ENCODE data around the gene NRXN2.

The NRXN2 gene

DNA sequence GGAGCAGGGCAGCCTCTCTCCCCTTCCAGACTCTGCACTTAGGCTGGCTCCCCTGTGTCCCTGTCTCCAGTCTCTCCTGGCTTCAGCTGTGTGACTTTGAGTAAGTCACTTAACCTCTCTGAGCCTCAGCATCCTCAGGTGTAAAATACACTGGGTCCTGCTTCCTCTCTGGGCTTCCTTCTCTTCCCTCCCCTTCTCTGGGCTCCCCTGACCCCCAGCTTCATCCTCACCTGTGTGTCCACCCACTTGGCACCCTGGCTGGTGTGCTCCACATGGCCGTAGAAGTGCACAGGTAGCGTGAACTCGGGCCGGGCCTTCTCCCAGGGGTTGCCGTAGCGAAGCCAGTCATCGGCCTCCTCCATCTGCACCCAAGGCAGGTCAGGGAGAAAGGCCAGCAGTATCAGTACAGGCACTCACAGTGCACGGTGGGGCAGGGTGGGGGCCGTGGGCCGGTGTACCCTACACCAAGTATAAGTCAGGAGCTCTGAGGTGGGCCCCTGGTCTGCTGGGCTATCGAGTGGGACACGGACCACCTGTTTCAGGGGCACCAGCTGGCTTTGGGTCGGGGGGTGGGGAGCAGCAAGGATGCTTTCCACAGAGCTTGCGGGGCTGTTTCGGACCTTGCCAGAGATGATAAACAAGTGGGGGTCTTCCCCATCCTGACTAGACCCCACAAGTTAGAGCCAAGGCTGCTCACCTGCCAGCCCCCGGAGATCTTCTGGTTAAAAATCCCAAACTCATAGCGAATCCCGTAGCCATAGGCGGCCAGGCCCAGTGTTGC lies 34.7 kb upstream of the NRXN2 start:
- H2BK5ac ChIP-seq (ENCODE audit: low read length), result peak overlapping the region; percentile 77
- H3K4me3 ChIP-seq (ENCODE audit: low read length in 2 of 2), result no peak overlapping the region
- no CpG with 5 or more reads among the region's 19 CpGs for WGBS, 2 donors (ENCODE audit: extremely low coverage in 2 of 2, insufficient read length in 2 of 2, insufficient replicate concordance in 1 of 2)
- peak overlapping the region; percentile 56 for H3K23ac ChIP-seq (ENCODE audit: low read depth, low read length, poor library complexity)
- H3K18ac ChIP-seq (ENCODE audit: low read length), result peak overlapping the region; percentile 34
- no peak overlapping the region for H4K91ac ChIP-seq (ENCODE audit: low read depth, low read length, poor library complexity)
- no peak overlapping the region for H2AFZ ChIP-seq (ENCODE audit: low read length)
- H3K14ac ChIP-seq (ENCODE audit: low read length), result no peak overlapping the region
- H3K36me3 ChIP-seq (replicated peaks in 1 of 2; ENCODE audit: control insufficient read depth in 2 of 2, insufficient read depth in 2 of 2, low read length in 2 of 2), result peaks cover 2 to 8% of the 10 kb centered on the region in 2 donors
- no peak overlapping the region for H2BK12ac ChIP-seq (ENCODE audit: low read length)
- peaks cover 24 to 42% of the 10 kb centered on the region in 2 donors for H3K4me1 ChIP-seq (ENCODE audit: control insufficient read depth in 2 of 2, insufficient read depth in 1 of 2, low read depth in 1 of 2, low read length in 2 of 2)
- H4K8ac ChIP-seq (ENCODE audit: low read depth, low read length), result no peak overlapping the region
- no peaks in the 10 kb centered on the region for H3K9me3 ChIP-seq (replicated peaks in 1 of 2; ENCODE audit: control insufficient read depth in 2 of 2, insufficient read depth in 1 of 2, low read depth in 1 of 2, low read length in 2 of 2)
- H2BK15ac ChIP-seq (ENCODE audit: low read length), result no peak overlapping the region
- H3K4ac ChIP-seq (ENCODE audit: low read length), result no peak overlapping the region
- DNase-seq (ENCODE audit: low spot score), result no peak
- no peak overlapping the region for H3K4me2 ChIP-seq (ENCODE audit: insufficient read depth, low read length, poor library complexity, severe bottlenecking)
- H3K27ac ChIP-seq (replicated peaks; ENCODE audit: low read length), result no peak overlapping the region
- H3K79me1 ChIP-seq (ENCODE audit: low read depth, low read length), result peaks cover 4% of the 10 kb centered on the region
- H3K9ac ChIP-seq (ENCODE audit: low read depth, low read length, poor library complexity), result peak overlapping the region; percentile 51
- peak overlapping the region; percentile 48 for H2AK5ac ChIP-seq (ENCODE audit: low read depth, low read length)
- no peak overlapping the region for H2BK120ac ChIP-seq (ENCODE audit: low read depth, low read length)
- H3K27me3 ChIP-seq (ENCODE audit: control insufficient read depth in 3 of 3, insufficient read depth in 3 of 3, low read depth in 1 of 3, low read length in 3 of 3), result no peaks in the 10 kb centered on the region

DNA sequence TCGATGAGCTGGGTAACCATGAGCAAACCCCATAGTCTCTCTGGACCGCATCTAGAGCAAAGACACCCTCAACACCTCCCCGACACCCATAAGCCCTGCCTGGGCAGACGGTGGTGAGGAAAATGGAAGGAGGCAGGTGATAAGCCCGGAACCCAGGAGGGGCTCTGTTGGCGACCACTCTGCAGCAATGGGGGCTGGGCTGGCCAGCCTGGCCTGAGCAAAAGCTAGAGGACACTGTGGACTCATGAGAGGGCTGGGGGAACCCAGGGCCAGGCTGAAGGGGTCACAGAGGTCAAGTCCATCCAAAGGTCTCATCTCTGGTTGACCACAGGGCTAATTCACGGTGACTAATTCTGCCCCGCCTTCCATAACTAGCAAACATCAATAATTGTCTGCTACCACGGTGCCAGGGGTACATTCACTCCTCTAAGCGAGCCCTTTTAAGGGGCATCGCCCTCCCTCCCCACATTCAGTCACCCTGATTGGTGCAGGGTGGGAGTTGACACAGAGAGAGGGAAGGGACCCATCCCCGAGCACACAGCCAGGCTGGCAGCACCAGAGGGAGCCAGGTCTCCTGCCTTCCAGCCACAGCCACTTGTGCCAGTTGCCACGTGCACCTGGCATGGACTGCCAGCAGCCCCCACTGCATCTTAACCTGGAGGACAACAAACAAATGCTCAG lies 32.8 kb upstream of the NRXN2 start:
- H3K27ac ChIP-seq (replicated peaks; ENCODE audit: low read length), result no peak overlapping the region
- no peak overlapping the region for H2BK15ac ChIP-seq (ENCODE audit: low read length)
- H3K4me2 ChIP-seq (ENCODE audit: insufficient read depth, low read length, poor library complexity, severe bottlenecking), result no peak overlapping the region
- no peaks in the 10 kb centered on the region for H3K9me3 ChIP-seq (replicated peaks in 1 of 2; ENCODE audit: control insufficient read depth in 2 of 2, insufficient read depth in 1 of 2, low read depth in 1 of 2, low read length in 2 of 2)
- H2AFZ ChIP-seq (ENCODE audit: low read length), result no peak overlapping the region
- no peak for DNase-seq (ENCODE audit: low spot score)
- no peak overlapping the region for H3K9ac ChIP-seq (ENCODE audit: low read depth, low read length, poor library complexity)
- H4K91ac ChIP-seq (ENCODE audit: low read depth, low read length, poor library complexity), result no peak overlapping the region
- H3K79me1 ChIP-seq (ENCODE audit: low read depth, low read length), result peaks cover 4% of the 10 kb centered on the region
- H3K4me3 ChIP-seq (ENCODE audit: low read length in 2 of 2), result no peak overlapping the region
- H3K23ac ChIP-seq (ENCODE audit: low read depth, low read length, poor library complexity), result no peak overlapping the region
- H2BK5ac ChIP-seq (ENCODE audit: low read length), result peak overlapping the region; percentile 55
- H3K4me1 ChIP-seq (ENCODE audit: control insufficient read depth in 2 of 2, insufficient read depth in 1 of 2, low read depth in 1 of 2, low read length in 2 of 2), result peaks cover 19 to 37% of the 10 kb centered on the region in 2 donors
- no peaks in the 10 kb centered on the region for H3K27me3 ChIP-seq (ENCODE audit: control insufficient read depth in 3 of 3, insufficient read depth in 3 of 3, low read depth in 1 of 3, low read length in 3 of 3)
- H3K4ac ChIP-seq (ENCODE audit: low read length), result no peak overlapping the region
- peaks cover 0 to 1% of the 10 kb centered on the region in 2 donors for H3K36me3 ChIP-seq (replicated peaks in 1 of 2; ENCODE audit: control insufficient read depth in 2 of 2, insufficient read depth in 2 of 2, low read length in 2 of 2)
- H3K14ac ChIP-seq (ENCODE audit: low read length), result no peak overlapping the region
- no peak overlapping the region for H2BK120ac ChIP-seq (ENCODE audit: low read depth, low read length)
- H3K18ac ChIP-seq (ENCODE audit: low read length), result no peak overlapping the region
- H2AK5ac ChIP-seq (ENCODE audit: low read depth, low read length), result peak overlapping the region; percentile 48
- no peak overlapping the region for H2BK12ac ChIP-seq (ENCODE audit: low read length)
- no peak overlapping the region for H4K8ac ChIP-seq (ENCODE audit: low read depth, low read length)
- no CpG with 5 or more reads among the region's 13 CpGs for WGBS, 2 donors (ENCODE audit: extremely low coverage in 2 of 2, insufficient read length in 2 of 2, insufficient replicate concordance in 1 of 2)

DNA sequence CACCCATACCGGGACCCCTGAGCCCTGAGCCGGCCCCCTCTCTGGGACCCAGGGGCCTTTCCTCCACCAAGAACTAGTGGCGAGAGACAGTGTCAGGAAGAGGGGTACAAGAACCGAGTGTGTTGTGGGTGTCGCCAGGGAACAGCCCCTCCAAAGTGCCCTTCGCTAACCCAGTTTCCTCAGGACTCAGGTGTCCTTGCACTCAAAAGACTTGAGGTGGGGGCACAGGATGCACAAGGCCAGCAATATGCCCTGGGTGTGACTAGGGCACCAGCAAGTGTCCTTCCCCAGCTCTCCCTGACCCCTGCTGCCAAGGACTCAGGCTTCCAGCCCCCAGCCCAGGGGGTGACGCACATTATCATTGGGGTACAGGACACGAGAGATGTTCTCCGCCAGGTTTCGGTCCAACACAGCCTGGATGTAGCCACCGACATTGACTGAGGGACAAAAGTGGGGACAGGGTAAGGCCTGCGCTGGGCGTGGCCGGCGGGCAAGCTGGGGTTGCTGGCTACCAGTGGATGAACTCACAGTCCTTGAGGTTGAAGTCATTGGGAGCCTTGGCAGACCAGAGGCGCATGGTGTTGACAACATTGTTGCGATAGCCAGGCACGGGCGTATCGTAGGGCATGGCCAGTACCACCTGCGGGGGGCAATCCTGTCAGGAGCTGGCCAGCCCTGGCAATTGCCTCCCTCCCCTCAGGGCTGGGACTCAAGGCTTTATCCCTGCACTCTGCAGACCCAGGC lies 32.1 kb upstream of the NRXN2 start:
- Histone ChIP-seq H2BK12ac (ENCODE audit: low read length) (no peak overlapping the region), H3K9me3 (replicated peaks in 1 of 2; ENCODE audit: control insufficient read depth in 2 of 2, insufficient read depth in 1 of 2, low read depth in 1 of 2, low read length in 2 of 2) (no peaks in the 10 kb centered on the region), H3K79me1 (ENCODE audit: low read depth, low read length) (peaks cover 4% of the 10 kb centered on the region), H2BK15ac (ENCODE audit: low read length) (no peak overlapping the region), H3K27me3 (ENCODE audit: control insufficient read depth in 3 of 3, insufficient read depth in 3 of 3, low read depth in 1 of 3, low read length in 3 of 3) (no peaks in the 10 kb centered on the region), H3K4me1 (ENCODE audit: control insufficient read depth in 2 of 2, insufficient read depth in 1 of 2, low read depth in 1 of 2, low read length in 2 of 2) (peaks cover 11 to 30% of the 10 kb centered on the region in 2 donors), H3K4ac (ENCODE audit: low read length) (peak overlapping the region; percentile 61), H2BK120ac (ENCODE audit: low read depth, low read length) (no peak overlapping the region), H3K4me2 (ENCODE audit: insufficient read depth, low read length, poor library complexity, severe bottlenecking) (no peak overlapping the region), H3K18ac (ENCODE audit: low read length) (peak overlapping the region; percentile 40), H2AK5ac (ENCODE audit: low read depth, low read length) (peak overlapping the region; percentile 33), H2BK5ac (ENCODE audit: low read length) (peak overlapping the region; percentile 55), H2AFZ (ENCODE audit: low read length) (no peak overlapping the region), H4K91ac (ENCODE audit: low read depth, low read length, poor library complexity) (no peak overlapping the region), H3K4me3 (ENCODE audit: low read length in 2 of 2) (no peak overlapping the region), H3K36me3 (replicated peaks in 1 of 2; ENCODE audit: control insufficient read depth in 2 of 2, insufficient read depth in 2 of 2, low read length in 2 of 2) (no peaks in the 10 kb centered on the region), H3K27ac (replicated peaks; ENCODE audit: low read length) (no peak overlapping the region), H3K9ac (ENCODE audit: low read depth, low read length, poor library complexity) (no peak overlapping the region), H4K8ac (ENCODE audit: low read depth, low read length) (no peak overlapping the region), H3K14ac (ENCODE audit: low read length) (no peak overlapping the region), H3K23ac (ENCODE audit: low read depth, low read length, poor library complexity) (peak overlapping the region; percentile 8)
- WGBS, 2 donors (ENCODE audit: extremely low coverage in 2 of 2, insufficient read length in 2 of 2, insufficient replicate concordance in 1 of 2), result no CpG with 5 or more reads among the region's 21 CpGs
- DNase-seq (ENCODE audit: low spot score), result no peak

All from neuronal stem cell (in vitro differentiated cells).